KOPT-K1 (cell line): Measurements from ENCODE around the gene MZT2B.
"Not testable (repeated sequence)": the region's sequence is repeated elsewhere in the genome, so short reads cannot be mapped to it uniquely, and the experiment has no call there.

ENCODE experiments used
- H3K27ac ChIP-seq: fragments of 200-600 bp; sonication (generic); 2 replicates; pipeline ENCODE4 v1.5.1; 2016; ENCODE audit warnings: antibody characterized with exemption, mild to moderate bottlenecking, low read depth, low read length; ENCODE audit not compliant: poor library complexity, severe bottlenecking
- H3K36me3 ChIP-seq: fragments of 200-600 bp; sonication (generic); 2 replicates; pipeline ENCODE4 v1.5.1; 2017; ENCODE audit warnings: antibody characterized with exemption, mild to moderate bottlenecking, low read length, moderate library complexity; ENCODE audit not compliant: insufficient read depth
- H3K9me3 ChIP-seq: fragments of 200-600 bp; sonication (generic); 2 replicates; pipeline ENCODE4 v1.5.1; 2017; ENCODE audit warnings: antibody characterized with exemption, low read length, mild to moderate bottlenecking; ENCODE audit not compliant: insufficient read depth, poor library complexity, severe bottlenecking

MZT2B gene

GRCh38 chr2:130159376-130159775, 22.7 kb upstream of the MZT2B start:
- peaks cover 78% of the 10 kb centered on the region for H3K36me3 ChIP-seq
- not testable (repeated sequence) for H3K9me3 ChIP-seq

DNA sequence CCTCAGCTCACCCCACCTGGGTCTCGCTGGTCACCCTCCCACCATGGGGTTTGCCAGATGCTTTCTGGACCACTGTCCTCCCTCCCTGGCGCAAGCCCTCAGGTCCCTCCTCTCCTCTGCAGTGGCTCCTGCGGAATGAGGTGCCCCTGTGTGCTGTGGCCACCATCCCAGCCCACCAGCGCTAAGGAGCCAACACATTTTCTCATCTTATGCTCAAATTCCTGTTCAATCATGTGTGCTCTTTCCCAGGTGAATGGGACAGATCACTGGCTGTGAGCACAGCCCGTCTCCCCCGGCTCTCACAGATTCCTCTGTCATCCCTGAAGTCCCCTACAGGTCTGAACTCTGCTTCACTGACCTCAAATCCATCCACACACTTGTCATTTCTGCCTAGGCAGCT, 21.9 kb upstream of the MZT2B start:
- Histone ChIP-seq H3K36me3 (peaks cover 78% of the 10 kb centered on the region), H3K9me3 (no peaks in the 10 kb centered on the region), H3K27ac (no peak overlapping the region)

More at GRCh38 chr2:130159376-130159775, 22.7 kb upstream of the MZT2B start:
- H3K27ac ChIP-seq: not testable (repeated sequence)

DNA sequence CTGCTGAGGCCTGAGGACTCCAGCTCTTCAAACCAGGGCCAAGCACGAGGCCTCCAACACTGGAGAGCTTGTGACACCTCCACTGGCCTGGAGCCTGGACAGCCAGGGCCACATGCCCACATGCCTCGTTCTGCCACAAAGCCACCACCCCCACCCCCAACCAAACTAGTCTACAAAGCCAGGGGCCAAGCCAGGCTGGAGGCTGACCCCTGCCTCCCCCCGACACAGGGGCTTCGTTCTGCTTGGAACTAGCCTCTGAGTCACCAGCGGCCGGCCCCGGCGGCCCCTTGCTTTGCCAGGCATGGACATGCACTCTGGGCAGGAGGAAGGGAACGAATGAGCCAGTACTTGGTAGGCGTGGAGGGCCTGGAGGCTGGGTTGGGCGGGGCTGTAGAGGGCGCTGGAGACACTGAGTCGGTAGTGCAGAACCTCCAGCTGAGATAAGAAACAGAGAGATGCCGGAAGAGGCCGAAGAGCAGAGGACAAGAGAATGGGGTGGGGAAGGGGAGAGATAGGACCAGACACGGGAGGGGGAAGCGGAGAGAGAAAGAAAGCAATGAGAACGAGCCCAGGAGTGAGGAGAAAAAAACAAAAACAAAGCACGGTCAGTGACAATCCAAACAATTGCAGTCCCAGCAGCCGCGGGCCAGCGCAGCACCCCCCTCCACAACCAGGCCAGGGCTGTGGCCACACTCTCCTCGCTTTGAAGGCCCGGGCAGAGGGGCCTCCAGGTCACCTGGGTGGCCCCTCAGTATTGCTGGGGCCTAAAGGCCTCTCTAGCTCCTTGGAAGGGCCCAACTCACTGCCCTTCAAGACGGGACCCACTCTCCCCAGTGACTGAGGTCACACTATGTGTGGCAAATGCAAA, 21.0 kb upstream of the MZT2B start:
- peaks cover 78% of the 10 kb centered on the region for H3K36me3 ChIP-seq
- not testable (repeated sequence) for H3K27ac ChIP-seq, H3K9me3 ChIP-seq

DNA sequence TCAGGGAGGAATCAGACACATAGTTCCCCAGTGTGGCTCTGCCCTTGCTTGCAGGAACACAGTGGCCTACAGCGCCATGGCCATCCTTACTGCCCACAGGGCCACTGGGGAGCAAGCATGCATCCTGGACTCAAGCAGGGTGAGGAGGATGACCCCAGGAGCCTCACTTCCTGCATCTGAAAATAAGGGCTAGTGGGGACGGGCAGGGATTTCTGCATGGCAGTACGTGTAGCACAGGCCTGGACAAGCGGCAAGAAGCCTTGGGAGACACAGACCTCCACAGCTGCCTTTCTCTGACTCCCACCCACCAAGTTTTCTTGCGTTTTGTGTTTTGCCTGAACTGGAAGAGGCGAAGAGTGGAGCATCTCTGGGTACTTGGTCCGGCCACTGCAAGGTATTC, 19.6 kb upstream of the MZT2B start:
- peaks cover 88% of the 10 kb centered on the region for H3K36me3 ChIP-seq
- not testable (repeated sequence) for H3K9me3 ChIP-seq, H3K27ac ChIP-seq

- H3K36me3 ChIP-seq: peaks cover 88% of the 10 kb centered on the region
- no peak overlapping the region for H3K27ac ChIP-seq
- H3K9me3 ChIP-seq: no peaks in the 10 kb centered on the region
Observed at GRCh38 chr2:130162968-130163367, 19.1 kb upstream of the MZT2B start.

- no peak overlapping the region for H3K27ac ChIP-seq
- no peaks in the 10 kb centered on the region for H3K9me3 ChIP-seq
- peaks cover 90% of the 10 kb centered on the region for H3K36me3 ChIP-seq
Observed at GRCh38 chr2:130165293-130166016, 16.6 kb upstream of the MZT2B start.

DNA sequence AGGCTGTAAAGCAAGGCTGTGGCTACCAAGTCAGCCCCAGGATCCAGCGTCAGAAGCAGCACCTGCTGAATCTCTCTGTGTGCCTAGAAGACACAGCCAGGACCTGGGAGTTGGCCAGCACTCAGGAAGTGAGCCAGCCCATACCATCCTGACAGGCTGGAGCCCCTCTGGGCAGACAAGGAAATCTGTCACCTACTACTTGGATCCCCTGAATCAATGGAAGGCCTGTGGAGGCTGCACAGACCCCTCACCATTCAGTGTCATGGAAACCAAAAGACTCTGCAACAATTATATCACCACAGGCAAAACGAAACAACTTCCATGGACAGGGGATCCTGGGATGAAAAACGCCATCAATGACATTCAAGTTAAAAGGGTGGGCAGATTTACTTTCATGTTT, 15.5 kb upstream of the MZT2B start:
- not testable (repeated sequence) for H3K9me3 ChIP-seq, H3K27ac ChIP-seq
- H3K36me3 ChIP-seq: peaks cover 91% of the 10 kb centered on the region

- H3K36me3 ChIP-seq: peaks cover 95% of the 10 kb centered on the region
- not testable (repeated sequence) for H3K9me3 ChIP-seq, H3K27ac ChIP-seq
Observed at GRCh38 chr2:130169163-130169562, 12.9 kb upstream of the MZT2B start.

- no peaks in the 10 kb centered on the region for H3K9me3 ChIP-seq
- H3K36me3 ChIP-seq: peaks cover 95% of the 10 kb centered on the region
- H3K27ac ChIP-seq: no peak overlapping the region
Observed at GRCh38 chr2:130169896-130170295, 12.2 kb upstream of the MZT2B start.

DNA sequence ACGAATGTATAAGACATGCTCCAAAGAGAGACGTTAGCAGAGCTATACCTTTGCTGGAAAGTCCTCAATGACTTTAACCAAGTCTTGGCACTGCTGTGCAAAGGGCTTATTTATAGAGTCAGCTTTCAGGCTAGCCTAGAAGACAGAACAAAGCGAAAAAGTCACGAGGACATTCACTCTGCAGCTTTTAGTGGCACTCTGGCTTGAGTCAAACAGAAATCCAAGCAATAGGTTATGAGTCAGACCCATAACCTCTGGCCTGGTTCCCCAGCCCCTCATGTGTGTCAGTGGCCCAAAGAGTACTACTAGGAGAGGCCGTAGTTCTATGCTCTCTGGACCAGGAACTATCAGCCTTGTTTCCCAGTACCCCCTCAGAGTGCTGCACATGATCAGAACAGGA, 7.2 kb upstream of the MZT2B start:
- not testable (repeated sequence) for H3K27ac ChIP-seq, H3K9me3 ChIP-seq
- H3K36me3 ChIP-seq: peaks cover 81% of the 10 kb centered on the region

GRCh38 chr2:130180404-130181324, 1.4 kb upstream of the MZT2B start:
- H3K9me3 ChIP-seq: not testable (repeated sequence)
- Histone ChIP-seq H3K27ac (peak overlapping the region; percentile 97), H3K36me3 (peaks cover 40% of the 10 kb centered on the region)

DNA sequence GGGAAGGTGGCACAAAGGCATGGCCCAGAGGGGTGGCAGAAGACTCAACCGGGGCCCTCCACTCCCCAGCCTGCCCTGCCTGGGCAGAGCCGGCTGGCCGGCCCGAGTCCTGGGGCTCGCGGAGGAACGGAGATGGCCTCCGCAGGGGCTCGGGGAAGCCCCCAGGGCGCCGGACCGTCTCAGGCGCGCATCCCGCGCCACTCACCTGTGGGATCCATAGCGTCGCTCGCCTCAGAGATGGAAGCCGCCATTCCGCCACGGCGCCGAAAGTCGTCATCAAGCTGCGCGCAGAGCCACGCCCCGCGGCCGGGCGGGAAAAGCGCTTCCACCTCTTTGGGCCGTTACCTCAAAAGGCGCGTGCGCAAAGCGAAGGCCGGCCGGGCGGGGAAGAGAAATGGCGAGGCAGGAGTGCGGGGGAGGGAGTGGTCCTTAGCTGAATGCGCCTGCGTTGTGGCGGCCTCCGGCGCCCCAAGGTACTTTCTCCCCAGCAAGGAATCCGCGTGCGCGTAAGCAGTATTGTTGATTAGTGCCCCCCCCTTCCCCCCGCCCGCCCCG, 660 bp upstream of the MZT2B start, which contains the start of gene SMPD4:
Gene SMPD4, minus strand, starts transcription at position 278 of the 555 bp plus-strand sequence. CDS start 5,010 bp downstream, outside the sequence.
- peak within 1 kb of the TSS; percentile 97 for H3K27ac ChIP-seq

GRCh38 chr2:130182826-130183511, 907 bp downstream of the MZT2B start:
- Histone ChIP-seq H3K27ac (peak overlapping the region; percentile 97), H3K36me3 (peaks cover 33% of the 10 kb centered on the region)
- not testable (repeated sequence) for H3K9me3 ChIP-seq

More for the DNA sequence above, 660 bp upstream of the MZT2B start, which contains the start of gene SMPD4:
- Histone ChIP-seq H3K36me3 (peaks cover 43% of the 10 kb centered on the region), H3K9me3 (no peaks in the 10 kb centered on the region)
